Astrocyte of the cerebellum (primary cell): ENCODE measurements around the gene NHS.

Source experiments
- DNase-seq: peaks from one replicate; pipeline ENCODE4 v3.0.0-alpha.2; 2011; ENCODE audit warnings: low read depth
- H3K4me3 ChIP-seq: 2 replicates; pipeline ENCODE4 v1.5.1; 2011; ENCODE audit warnings: mild to moderate bottlenecking, low read depth, low read length, moderate library complexity
- CTCF ChIP-seq: IDR thresholded peaks from 2 replicates; pipeline ENCODE4 v1.5.1; 2012; ENCODE audit warnings: low read length, low read depth, moderate library complexity, mild to moderate bottlenecking; ENCODE audit errors: missing control alignments
- in situ Hi-C: cut with HindIII; loops from 2 replicates; pipeline ENCODE4 v1.10.0; 2017; ENCODE audit warnings: low sequenced_read_pairs

NHS gene

DNA sequence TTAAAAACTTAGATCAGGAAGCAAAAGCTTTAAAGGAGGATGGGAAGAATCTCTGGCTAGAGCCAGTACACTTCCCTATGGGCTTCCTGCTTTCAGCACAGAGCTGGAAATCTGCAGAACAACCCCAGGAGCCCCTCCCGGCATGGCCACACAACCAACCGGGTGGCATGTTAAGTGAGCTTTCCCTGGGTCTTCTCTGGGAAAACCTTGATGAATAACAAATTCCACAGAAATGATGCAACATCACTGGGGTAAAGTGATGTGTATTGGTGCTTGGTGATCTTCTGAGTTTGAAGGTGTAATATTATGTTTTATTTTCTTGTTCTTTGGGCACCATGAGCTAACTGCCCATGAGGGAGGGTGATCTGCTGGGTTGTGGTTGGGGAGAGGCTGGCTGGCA, 22.1 kb downstream of the NHS start:
- DNase-seq, result no peak
- TF ChIP-seq CTCF, result no peak
- H3K4me3 ChIP-seq, result no peak overlapping the region
- in situ Hi-C loops, result no loop called here

- no peak for DNase-seq
- in situ Hi-C loops, result no loop called here
- H3K4me3 ChIP-seq, result no peak overlapping the region
- TF ChIP-seq CTCF, result no peak
Observed at GRCh38 chrX:17403189-17403691, 28.2 kb downstream of the NHS start.

DNA sequence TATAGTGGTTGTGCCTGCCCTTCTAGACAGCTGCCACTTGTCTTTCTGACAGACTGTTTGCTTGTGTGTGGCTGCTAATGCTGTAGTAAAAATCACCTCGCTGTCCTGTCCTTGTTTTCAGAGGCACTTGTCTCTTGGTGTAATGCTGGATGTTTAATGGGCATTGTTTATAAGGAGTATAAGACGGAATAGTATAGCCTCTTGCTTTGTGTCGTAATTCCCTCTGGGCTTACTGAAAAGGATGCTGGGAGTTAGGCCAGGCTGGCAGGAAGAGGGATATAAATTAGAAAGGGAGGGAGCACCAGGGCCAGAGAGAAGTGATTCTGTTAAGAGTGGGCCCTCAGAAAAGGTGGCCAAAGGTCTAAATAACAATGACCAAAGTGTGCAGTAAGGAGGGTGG, 29.0 kb downstream of the NHS start:
- no peak for DNase-seq
- no peak overlapping the region for H3K4me3 ChIP-seq
- TF ChIP-seq CTCF, result no peak
- in situ Hi-C loops, result no loop called here

GRCh38 chrX:17405225-17405969, 30.4 kb downstream of the NHS start:
- in situ Hi-C loops, result no loop called here
- no peak overlapping the region for H3K4me3 ChIP-seq
- no peak for TF ChIP-seq CTCF
- no peak for DNase-seq

GRCh38 chrX:17409566-17410290, 34.7 kb downstream of the NHS start:
- in situ Hi-C loops, result no loop called here
- no peak for DNase-seq
- TF ChIP-seq CTCF, result no peak
- H3K4me3 ChIP-seq, result no peak overlapping the region

GRCh38 chrX:17410651-17411050, 35.7 kb downstream of the NHS start:
- no peak overlapping the region for H3K4me3 ChIP-seq
- in situ Hi-C loops, result no loop called here
- no peak for DNase-seq
- no peak for TF ChIP-seq CTCF
